Myometrial cell (primary cell): Measurements from ENCODE around the gene MANSC4. TPM values are rescaled to one million over a fixed set of nuclear protein-coding genes. Genes with fewer than 3 reads are reported as not detected.

Source experiments
- total RNA-seq: library from RNA; depleted of rRNA; stranded (reverse); fragments of >200 nt; gene quantifications from 2 replicates; pipeline ENCODE4 v1.2.3, GENCODE V29; 2015

The MANSC4 gene
- not detected in 2 replicates for total RNA-seq

DNA sequence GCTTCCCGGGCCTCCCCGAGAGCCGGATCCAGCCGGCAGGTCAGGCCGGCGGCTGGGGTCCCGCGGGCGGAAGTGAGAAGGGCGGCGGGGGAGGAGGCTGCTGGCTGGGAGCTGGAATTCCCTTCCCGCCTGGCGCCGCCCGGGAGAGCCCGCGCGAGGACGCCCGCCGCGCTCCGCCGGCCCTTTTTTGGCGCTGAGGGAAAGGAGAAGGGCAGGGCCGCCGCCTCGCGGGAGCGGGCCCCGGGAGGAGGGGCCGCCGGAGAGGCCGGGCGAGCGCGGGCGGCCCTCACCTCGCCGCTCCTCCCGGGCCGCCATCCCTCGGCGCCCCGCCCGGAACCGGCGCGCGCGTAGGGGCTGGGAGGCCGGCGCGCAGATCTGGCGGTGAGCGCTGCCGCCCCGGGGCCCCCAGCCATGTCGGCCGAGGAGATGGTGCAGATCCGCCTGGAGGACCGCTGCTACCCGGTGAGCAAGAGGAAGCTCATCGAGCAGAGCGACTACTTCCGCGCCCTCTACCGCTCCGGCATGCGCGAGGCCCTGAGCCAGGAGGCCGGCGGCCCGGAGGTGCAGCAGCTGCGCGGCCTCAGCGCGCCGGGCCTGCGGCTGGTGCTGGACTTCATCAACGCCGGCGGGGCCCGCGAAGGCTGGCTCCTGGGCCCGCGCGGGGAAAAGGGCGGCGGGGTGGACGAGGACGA lies at the start of gene MANSC4, which contains the start of gene KLHL42:
TSS of gene MANSC4 (minus strand) at position 317 of the 692 bp plus-strand sequence. CDS start 8,960 bp downstream, outside the sequence.
TSS of gene KLHL42 (plus strand) at position 314 of the 692 bp plus-strand sequence. CDS start at position 412, 98 bp downstream.

Other genes with a start within 250 kb of the MANSC4 start
- gene REP15, start 83.8 kb downstream of the MANSC4 start, total RNA-seq, result 0.29 and 1.4 TPM in 2 replicates
- 37.5 and 65.6 TPM in 2 replicates for gene MRPS35, start 69.4 kb downstream of the MANSC4 start, total RNA-seq
- gene KLHL42, start within 50 bp of the MANSC4 start, total RNA-seq, result 13.8 and 15.9 TPM in 2 replicates
- gene PTHLH, start 192.5 kb upstream of the MANSC4 start, total RNA-seq, result not detected in 2 replicates